ENCODE data around the gene B4GALT6. TPM values are rescaled to one million over a fixed set of nuclear protein-coding genes. Genes with fewer than 3 reads are reported as not detected.

Gene B4GALT6
- total RNA-seq, 1 donor from 2014 or later = 13.9 TPM

DNA sequence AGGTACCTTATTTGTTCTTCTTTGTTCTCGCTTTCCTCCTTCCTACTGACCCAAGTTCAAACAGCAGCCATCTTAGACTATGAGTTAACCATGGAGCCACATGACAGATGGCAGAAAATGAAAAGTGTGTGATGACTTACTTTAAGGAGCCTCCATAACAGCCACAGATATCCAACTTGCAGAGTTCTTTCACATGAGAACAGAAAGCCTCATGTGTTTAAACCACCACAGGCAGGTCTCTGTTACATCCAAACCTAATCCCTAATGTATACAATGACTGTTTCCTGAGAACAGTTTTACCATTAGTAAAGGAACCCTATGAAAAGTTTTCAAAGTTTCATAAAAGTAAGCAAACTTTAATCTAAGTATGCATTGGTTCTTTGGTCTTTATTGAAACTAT lies 20.3 kb downstream of the B4GALT6 start:
- no peak overlapping the region for H3K27ac Mint-ChIP-seq (ENCODE audit: unreplicated experiment)
- peaks cover 11% of the 10 kb centered on the region for H3K36me3 Mint-ChIP-seq (ENCODE audit: unreplicated experiment)
- H3K4me1 Mint-ChIP-seq (ENCODE audit: unreplicated experiment) = peaks cover 5% of the 10 kb centered on the region
- no peak for DNase-seq (ENCODE audit: extremely low spot score, unreplicated experiment)
- H3K9me3 Mint-ChIP-seq (ENCODE audit: unreplicated experiment) = peaks cover 9% of the 10 kb centered on the region
- no peak overlapping the region for H3K4me3 Mint-ChIP-seq (ENCODE audit: unreplicated experiment)
- TF ChIP-seq, protein P1, sequence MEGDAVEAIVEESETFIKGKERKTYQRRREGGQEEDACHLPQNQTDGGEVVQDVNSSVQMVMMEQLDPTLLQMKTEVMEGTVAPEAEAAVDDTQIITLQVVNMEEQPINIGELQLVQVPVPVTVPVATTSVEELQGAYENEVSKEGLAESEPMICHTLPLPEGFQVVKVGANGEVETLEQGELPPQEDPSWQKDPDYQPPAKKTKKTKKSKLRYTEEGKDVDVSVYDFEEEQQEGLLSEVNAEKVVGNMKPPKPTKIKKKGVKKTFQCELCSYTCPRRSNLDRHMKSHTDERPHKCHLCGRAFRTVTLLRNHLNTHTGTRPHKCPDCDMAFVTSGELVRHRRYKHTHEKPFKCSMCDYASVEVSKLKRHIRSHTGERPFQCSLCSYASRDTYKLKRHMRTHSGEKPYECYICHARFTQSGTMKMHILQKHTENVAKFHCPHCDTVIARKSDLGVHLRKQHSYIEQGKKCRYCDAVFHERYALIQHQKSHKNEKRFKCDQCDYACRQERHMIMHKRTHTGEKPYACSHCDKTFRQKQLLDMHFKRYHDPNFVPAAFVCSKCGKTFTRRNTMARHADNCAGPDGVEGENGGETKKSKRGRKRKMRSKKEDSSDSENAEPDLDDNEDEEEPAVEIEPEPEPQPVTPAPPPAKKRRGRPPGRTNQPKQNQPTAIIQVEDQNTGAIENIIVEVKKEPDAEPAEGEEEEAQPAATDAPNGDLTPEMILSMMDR (IDR thresholded peaks at IDR 0.05) = no peak
- H3K27me3 Mint-ChIP-seq (ENCODE audit: unreplicated experiment) = no peaks in the 10 kb centered on the region

DNA sequence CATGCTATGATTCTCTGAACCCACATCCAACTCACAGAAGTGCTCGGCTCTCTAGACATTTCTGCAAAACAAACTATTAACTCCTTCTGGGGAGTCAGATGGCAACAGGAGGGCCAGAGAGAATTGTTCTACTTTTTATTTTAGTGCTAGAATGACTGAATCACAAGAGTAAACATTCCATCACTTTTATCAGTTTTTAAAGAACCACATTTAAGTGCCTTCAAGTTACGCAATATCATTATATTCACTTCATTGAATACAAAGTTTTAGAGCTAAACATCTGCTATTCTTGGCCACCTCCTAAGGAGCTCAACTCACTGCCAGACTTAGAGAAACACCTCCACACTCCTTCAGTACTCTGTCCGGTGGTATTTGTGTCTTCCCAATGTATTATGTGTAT lies 22.4 kb downstream of the B4GALT6 start:
- no peak for DNase-seq (ENCODE audit: extremely low spot score, unreplicated experiment)
- Mint-ChIP-seq H3K9me3 (ENCODE audit: unreplicated experiment) (peaks cover 9% of the 10 kb centered on the region), H3K27ac (ENCODE audit: unreplicated experiment) (no peak overlapping the region), H3K4me3 (ENCODE audit: unreplicated experiment) (no peak overlapping the region), H3K4me1 (ENCODE audit: unreplicated experiment) (peaks cover 17% of the 10 kb centered on the region), H3K27me3 (ENCODE audit: unreplicated experiment) (no peaks in the 10 kb centered on the region), H3K36me3 (ENCODE audit: unreplicated experiment) (peaks cover 11% of the 10 kb centered on the region)
- TF ChIP-seq, protein P1 (IDR thresholded peaks at IDR 0.05) = no peak

DNA sequence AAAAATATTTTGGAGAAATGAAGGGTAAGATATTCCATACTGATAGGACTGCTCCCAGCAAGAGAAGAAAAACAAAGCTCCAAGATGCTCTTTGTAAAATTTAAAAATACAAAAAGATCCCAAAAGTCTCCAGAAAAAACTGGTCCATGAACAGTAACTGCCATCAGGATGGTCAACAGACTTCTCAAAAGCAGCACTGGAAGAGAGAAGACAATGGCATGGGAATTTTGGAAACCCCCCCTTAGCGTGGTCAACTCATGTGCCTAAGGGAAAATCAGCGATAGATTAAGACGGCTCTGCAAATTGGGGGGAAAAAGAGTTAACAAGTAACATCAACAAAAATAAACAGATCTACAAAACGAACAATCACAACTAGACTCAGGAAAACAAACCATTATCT lies 23.6 kb downstream of the B4GALT6 start:
- Mint-ChIP-seq H3K27ac (ENCODE audit: unreplicated experiment) (no peak overlapping the region), H3K9me3 (ENCODE audit: unreplicated experiment) (peaks cover 9% of the 10 kb centered on the region), H3K27me3 (ENCODE audit: unreplicated experiment) (no peaks in the 10 kb centered on the region), H3K4me3 (ENCODE audit: unreplicated experiment) (no peak overlapping the region), H3K4me1 (ENCODE audit: unreplicated experiment) (peaks cover 17% of the 10 kb centered on the region), H3K36me3 (ENCODE audit: unreplicated experiment) (peaks cover 11% of the 10 kb centered on the region)
- TF ChIP-seq, protein P1 (IDR thresholded peaks at IDR 0.05) = no peak
- no peak for DNase-seq (ENCODE audit: extremely low spot score, unreplicated experiment)

DNA sequence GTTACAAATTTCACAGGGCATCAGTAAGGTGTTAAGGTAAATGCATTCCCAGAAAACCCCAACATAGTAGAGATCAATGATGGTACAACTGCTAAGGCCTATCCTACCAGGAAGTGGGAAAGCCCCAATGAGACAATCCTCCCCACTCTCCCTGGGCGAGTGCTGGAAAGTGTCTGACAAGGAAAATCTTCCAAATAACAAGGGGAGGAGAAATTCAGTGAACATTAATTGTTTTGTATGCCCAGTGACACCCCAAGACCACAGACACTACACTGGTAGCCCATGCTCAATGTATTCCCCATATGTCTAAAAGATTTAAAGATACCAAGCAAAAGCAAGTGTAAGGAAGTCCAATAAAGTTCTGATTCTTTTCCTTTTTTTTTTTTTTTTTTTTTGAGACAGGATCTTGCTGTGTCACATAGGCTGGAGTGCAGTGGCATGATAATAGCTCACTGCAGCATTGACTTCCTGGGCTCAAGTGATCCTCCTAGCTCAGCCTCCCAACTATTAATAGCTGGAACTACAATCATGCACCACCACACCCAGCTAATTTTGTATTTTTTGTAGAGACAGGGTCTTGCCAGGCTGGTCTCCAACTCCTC lies 24.7 kb downstream of the B4GALT6 start:
- H3K9me3 Mint-ChIP-seq (ENCODE audit: unreplicated experiment) = peaks cover 9% of the 10 kb centered on the region
- peaks cover 17% of the 10 kb centered on the region for H3K4me1 Mint-ChIP-seq (ENCODE audit: unreplicated experiment)
- no peak overlapping the region for H3K27ac Mint-ChIP-seq (ENCODE audit: unreplicated experiment)
- TF ChIP-seq, protein P1 (IDR thresholded peaks at IDR 0.05) = no peak
- H3K4me3 Mint-ChIP-seq (ENCODE audit: unreplicated experiment) = no peak overlapping the region
- no peaks in the 10 kb centered on the region for H3K27me3 Mint-ChIP-seq (ENCODE audit: unreplicated experiment)
- peaks cover 11% of the 10 kb centered on the region for H3K36me3 Mint-ChIP-seq (ENCODE audit: unreplicated experiment)
- DNase-seq (ENCODE audit: extremely low spot score, unreplicated experiment) = no peak

DNA sequence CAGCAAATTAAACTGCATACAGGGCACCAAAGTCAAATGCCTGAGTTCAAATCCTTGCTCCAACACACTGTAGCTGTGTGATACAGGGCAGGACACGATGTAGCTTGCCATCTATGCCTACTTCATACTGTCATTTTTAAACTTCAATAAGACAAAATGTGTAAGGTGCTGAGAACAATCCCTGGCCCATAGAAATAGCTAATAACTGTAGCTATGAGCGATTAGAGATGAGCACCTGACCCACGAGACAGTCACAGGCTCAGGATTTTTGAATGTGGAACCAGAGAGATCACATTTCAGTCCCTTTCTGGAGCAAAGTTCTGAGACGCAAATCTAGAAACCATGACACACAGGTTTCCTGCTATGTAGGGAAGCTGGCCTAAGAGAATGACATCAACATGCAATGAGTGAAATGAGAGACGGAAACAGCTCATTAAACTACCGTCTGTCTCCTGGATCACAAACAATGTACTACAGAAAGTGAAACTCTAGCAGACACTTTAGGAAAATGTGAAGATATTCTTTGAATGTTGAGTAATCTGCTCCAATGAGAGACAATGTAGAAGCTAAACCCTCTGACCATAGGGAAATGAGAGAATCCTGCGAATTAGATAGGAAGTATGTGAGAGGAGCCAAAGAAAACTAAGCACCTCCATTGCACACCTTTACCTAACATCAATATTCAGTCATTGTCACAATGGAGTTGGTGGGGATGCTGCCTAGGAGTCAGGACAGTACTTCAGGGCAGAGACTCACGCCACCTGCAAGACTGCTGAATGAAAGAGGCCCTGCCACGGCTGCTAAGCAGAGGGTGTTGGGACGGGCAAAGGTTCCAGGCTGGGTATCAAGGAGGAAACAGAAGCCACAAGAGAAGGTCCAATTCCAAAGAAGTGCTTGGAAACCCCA lies 25.5 kb downstream of the B4GALT6 start:
- Mint-ChIP-seq H3K27ac (ENCODE audit: unreplicated experiment) (no peak overlapping the region), H3K27me3 (ENCODE audit: unreplicated experiment) (no peaks in the 10 kb centered on the region)

More for the DNA sequence above, 25.5 kb downstream of the B4GALT6 start:
- TF ChIP-seq, protein P1 (IDR thresholded peaks at IDR 0.05) = no peak
- Mint-ChIP-seq H3K4me3 (ENCODE audit: unreplicated experiment) (no peak overlapping the region), H3K9me3 (ENCODE audit: unreplicated experiment) (peaks cover 9% of the 10 kb centered on the region), H3K4me1 (ENCODE audit: unreplicated experiment) (peaks cover 17% of the 10 kb centered on the region), H3K36me3 (ENCODE audit: unreplicated experiment) (peaks cover 7% of the 10 kb centered on the region)
- no peak for DNase-seq (ENCODE audit: extremely low spot score, unreplicated experiment)

All from osteocyte (in vitro differentiated cells).